Measurements from ENCODE around the gene LEP. TPM values are rescaled to one million over a fixed set of nuclear protein-coding genes. Genes with fewer than 3 reads are reported as not detected.

Gene LEP
- total RNA-seq, 2 donors from 2014 or later, result not detected

DNA sequence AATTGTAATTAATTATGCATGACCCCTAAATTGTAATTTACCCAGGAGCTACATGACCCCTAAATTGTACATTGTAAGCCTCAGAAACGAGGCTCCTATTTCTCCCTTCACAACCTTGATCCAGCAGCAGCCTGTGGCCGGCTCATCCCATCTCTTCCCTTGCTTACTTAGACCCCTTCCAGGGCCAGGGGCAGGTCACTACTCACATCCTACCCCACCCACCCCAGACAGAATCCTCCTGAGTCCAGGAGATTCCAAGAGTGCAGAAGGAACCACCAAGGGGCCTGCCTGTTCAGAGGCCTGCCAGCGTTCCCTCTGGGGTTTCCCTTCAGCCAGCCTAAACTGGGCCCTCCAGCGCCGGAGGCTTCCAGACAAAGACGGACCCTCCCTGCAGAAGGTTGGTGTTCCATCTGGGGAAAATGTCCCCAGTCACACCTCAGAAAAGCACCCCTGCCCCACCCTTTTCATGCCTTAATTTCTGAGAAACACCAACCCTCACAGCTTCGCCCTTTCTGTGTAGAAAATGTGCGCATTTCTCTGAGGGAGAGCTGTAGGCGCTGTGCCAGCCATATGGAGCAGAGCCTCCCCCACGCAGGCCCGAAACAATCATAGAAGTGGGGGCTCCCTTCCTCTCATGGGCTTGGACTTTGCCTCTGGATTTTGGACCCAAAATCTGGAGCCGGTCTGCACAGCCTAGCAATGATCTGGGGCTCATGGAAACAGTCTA is 19.2 kb downstream of the LEP start:
- TF ChIP-seq POLR2A (IDR thresholded peaks at IDR 0.05) (no peak), POLR2AphosphoS5 (IDR thresholded peaks at IDR 0.05) (no peak)
- TF ChIP-seq, protein P1, sequence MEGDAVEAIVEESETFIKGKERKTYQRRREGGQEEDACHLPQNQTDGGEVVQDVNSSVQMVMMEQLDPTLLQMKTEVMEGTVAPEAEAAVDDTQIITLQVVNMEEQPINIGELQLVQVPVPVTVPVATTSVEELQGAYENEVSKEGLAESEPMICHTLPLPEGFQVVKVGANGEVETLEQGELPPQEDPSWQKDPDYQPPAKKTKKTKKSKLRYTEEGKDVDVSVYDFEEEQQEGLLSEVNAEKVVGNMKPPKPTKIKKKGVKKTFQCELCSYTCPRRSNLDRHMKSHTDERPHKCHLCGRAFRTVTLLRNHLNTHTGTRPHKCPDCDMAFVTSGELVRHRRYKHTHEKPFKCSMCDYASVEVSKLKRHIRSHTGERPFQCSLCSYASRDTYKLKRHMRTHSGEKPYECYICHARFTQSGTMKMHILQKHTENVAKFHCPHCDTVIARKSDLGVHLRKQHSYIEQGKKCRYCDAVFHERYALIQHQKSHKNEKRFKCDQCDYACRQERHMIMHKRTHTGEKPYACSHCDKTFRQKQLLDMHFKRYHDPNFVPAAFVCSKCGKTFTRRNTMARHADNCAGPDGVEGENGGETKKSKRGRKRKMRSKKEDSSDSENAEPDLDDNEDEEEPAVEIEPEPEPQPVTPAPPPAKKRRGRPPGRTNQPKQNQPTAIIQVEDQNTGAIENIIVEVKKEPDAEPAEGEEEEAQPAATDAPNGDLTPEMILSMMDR (IDR thresholded peaks at IDR 0.05), result no peak
- intact Hi-C loops (cut with DNase I), result no loop called here
- DNase-seq (ENCODE audit: low spot score), result no peak
- H3K36me3 ChIP-seq, result no peaks in the 10 kb centered on the region
- H3K4me3 ChIP-seq, result no peak overlapping the region
- 80% methylated on average over 12 of the region's 12 CpGs for WGBS
- H3K27me3 ChIP-seq (replicated peaks; ENCODE audit: insufficient read depth), result no peaks in the 10 kb centered on the region
- no peaks in the 10 kb centered on the region for H3K9me3 ChIP-seq
- H3K4me1 ChIP-seq (replicated peaks), result peaks cover 4% of the 10 kb centered on the region
- no peak overlapping the region for H3K27ac ChIP-seq

DNA sequence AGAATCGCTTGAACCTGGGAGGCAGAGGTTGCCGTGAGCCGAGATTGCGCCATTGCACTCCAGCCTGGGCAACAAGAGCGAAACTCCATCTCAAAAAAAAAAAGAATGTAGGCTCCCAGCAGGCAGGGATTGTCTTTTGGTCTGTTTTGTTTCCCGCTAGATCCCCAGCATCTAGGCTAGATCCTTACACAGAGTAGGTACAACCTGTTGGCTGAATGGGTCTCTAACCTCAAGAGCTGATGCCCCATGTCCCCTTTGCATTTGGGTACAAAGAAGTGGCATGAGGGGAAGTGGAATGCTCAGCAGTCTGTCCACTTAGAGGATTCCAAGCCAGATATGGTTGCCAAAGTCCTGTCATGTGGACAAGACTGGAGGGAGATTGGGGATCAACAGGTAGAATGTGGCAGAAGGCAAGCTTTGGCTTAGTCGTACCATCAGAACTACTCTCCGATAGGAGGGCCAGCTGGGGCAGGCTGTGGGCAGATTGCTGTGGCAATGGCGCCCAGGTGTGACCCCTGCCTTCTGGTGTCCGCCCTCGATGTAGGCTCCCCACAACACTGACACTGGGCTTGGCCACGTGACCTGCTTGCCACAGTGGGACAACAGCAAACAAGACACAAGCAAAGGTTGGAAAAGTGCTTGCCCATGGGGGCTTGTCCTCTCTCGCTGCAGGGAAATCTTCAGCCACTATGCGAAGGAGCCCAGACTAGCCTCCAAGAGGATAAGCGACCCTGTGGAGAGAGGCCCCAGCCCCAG is 21.4 kb downstream of the LEP start:
- no peak for DNase-seq (ENCODE audit: low spot score)
- Histone ChIP-seq H3K9me3 (no peaks in the 10 kb centered on the region), H3K4me3 (no peak overlapping the region), H3K4me1 (replicated peaks) (peaks cover 4% of the 10 kb centered on the region), H3K27ac (no peak overlapping the region), H3K27me3 (replicated peaks; ENCODE audit: insufficient read depth) (no peaks in the 10 kb centered on the region), H3K36me3 (no peaks in the 10 kb centered on the region)
- TF ChIP-seq POLR2AphosphoS5 (IDR thresholded peaks at IDR 0.05), result no peak
- no peak for TF ChIP-seq POLR2A (IDR thresholded peaks at IDR 0.05)
- TF ChIP-seq, protein P1 (IDR thresholded peaks at IDR 0.05), result no peak
- WGBS, result 93% methylated on average over 15 of the region's 15 CpGs
- intact Hi-C loops (cut with DNase I), result no loop called here

GRCh38 chr7:128263420-128263819 is 22.3 kb downstream of the LEP start:
- Histone ChIP-seq H3K27ac (no peak overlapping the region), H3K9me3 (no peaks in the 10 kb centered on the region), H3K27me3 (replicated peaks; ENCODE audit: insufficient read depth) (no peaks in the 10 kb centered on the region), H3K36me3 (no peaks in the 10 kb centered on the region), H3K4me3 (no peak overlapping the region), H3K4me1 (replicated peaks) (peaks cover 4% of the 10 kb centered on the region)
- WGBS, result 73% methylated on average over 3 of the region's 3 CpGs
- TF ChIP-seq, protein P1 (IDR thresholded peaks at IDR 0.05), result no peak
- no peak for TF ChIP-seq POLR2A (IDR thresholded peaks at IDR 0.05)
- TF ChIP-seq POLR2AphosphoS5 (IDR thresholded peaks at IDR 0.05), result no peak
- intact Hi-C loops (cut with DNase I), result no loop called here
- DNase-seq (ENCODE audit: low spot score), result no peak

DNA sequence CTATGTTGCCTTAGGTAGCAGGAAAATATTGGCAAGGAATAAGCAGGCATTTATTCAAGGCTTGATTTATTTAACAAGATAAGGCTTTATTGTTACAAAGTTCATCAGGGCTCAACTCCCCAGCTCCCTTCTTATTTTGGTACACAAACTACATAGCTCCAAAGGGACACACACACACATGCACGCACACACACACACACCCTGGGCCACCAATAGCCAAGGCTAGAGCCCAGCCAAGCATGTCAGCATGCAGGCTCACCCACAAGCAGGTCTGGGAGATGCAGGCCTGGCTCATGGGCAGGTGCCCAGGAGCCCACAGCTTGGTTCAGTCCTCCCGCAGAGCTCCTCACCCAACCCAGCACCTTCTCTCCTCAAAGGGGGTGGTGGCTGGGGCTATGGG is 23.4 kb downstream of the LEP start:
- Histone ChIP-seq H3K4me3 (no peak overlapping the region), H3K4me1 (replicated peaks) (peaks cover 1% of the 10 kb centered on the region), H3K27ac (no peak overlapping the region), H3K36me3 (no peaks in the 10 kb centered on the region), H3K9me3 (no peaks in the 10 kb centered on the region), H3K27me3 (replicated peaks; ENCODE audit: insufficient read depth) (no peaks in the 10 kb centered on the region)
- intact Hi-C loops (cut with DNase I), result no loop called here
- 69% methylated on average over 2 of the region's 2 CpGs for WGBS
- TF ChIP-seq, protein P1 (IDR thresholded peaks at IDR 0.05), result no peak
- TF ChIP-seq POLR2A (IDR thresholded peaks at IDR 0.05) (no peak), POLR2AphosphoS5 (IDR thresholded peaks at IDR 0.05) (no peak)
- no peak for DNase-seq (ENCODE audit: low spot score)
